Kidney (tissue), 14 donors: Measurements from ENCODE around the gene RMDN2. TPM values are rescaled to one million over a fixed set of nuclear protein-coding genes. Genes with fewer than 3 reads are reported as not detected.

Experiments used
- DNase-seq, 5 donors: peaks; one replicate each; pipeline ENCODE4 v3.0.0-alpha.2; 2013 to 2020
- FAIRE-seq: peaks from 2 replicates; lab custom pipeline; 2012; peaks lifted over from hg19 to GRCh38; lab: Jason Lieb, UNC
- H3K27ac ChIP-seq, 2 donors: one replicate each; pipeline ENCODE4 v1.7.0; 2013; ENCODE audit warnings: low read depth in 2 of 2, low read length in 2 of 2, inconsistent platforms in 1 of 2
- H3K27me3 ChIP-seq: one replicate; pipeline ENCODE4 v1.7.1; 2013; ENCODE audit warnings: low read length, inconsistent platforms; ENCODE audit not compliant: control insufficient read depth, insufficient read depth
- H3K36me3 ChIP-seq, 3 donors: one replicate each; pipeline versions ENCODE4 v1.7.0 to v1.7.1; 2013; ENCODE audit warnings: low read length in 3 of 3, control low read depth in 1 of 3, inconsistent platforms in 1 of 3; ENCODE audit not compliant: insufficient read depth in 3 of 3, control insufficient read depth in 2 of 3
- H3K4me1 ChIP-seq, 3 donors: one replicate each; pipeline versions ENCODE4 v1.7.0 to v1.7.1; 2013; ENCODE audit warnings: low read length in 3 of 3, inconsistent platforms in 1 of 3, low read depth in 1 of 3; ENCODE audit not compliant: control insufficient read depth in 2 of 3, insufficient read depth in 2 of 3
- H3K4me3 ChIP-seq, 3 donors: one replicate each; pipeline versions ENCODE4 v1.7.0 to v1.8.1; 2013; ENCODE audit warnings: low read length in 3 of 3, control low read depth in 1 of 3, inconsistent platforms in 1 of 3
- H3K9ac ChIP-seq, 3 donors: one replicate each; pipeline versions ENCODE4 v1.7.0 to v1.7.1; 2013; ENCODE audit warnings: low read length in 3 of 3, control low read depth in 1 of 3, inconsistent platforms in 1 of 3
- H3K9me3 ChIP-seq, 3 donors: one replicate each; pipeline versions ENCODE4 v1.7.0 to v1.7.1; 2013; ENCODE audit warnings: low read length in 3 of 3, control low read depth in 1 of 3, inconsistent platforms in 1 of 3; ENCODE audit not compliant: control insufficient read depth in 2 of 3, insufficient read depth in 1 of 3
- intact Hi-C: fragments of 100-400 bp; cut with DNase I; formaldehyde crosslinking; loops from one replicate; pipeline ENCODE4 v1.11.1; 2022
- polyA plus RNA-seq: library from polyadenylated mRNA; stranded (reverse); fragments of 350-450 nt; fragmentation: Illumina TruSeq; extraction: RNeasy Lipid Tissue Mini Kit (QIAGEN cat#74804); gene quantifications from one replicate; pipeline ENCODE4 v1.2.3, GENCODE V29; 2014; ENCODE audit warnings: low read depth, low replicate concordance; ENCODE audit not compliant: insufficient read depth
- total RNA-seq: library from RNA; stranded (reverse); fragmentation: NEBNext Ultra II Directional; extraction: Animal tissue kit (Norgen Biotek cat#: 25700); gene quantifications from one replicate; pipeline ENCODE4 v1.2.1, GENCODE V29; 2021
- TF ChIP-seq, protein P1 (sequence below): IDR thresholded peaks from 3 replicates; pipeline ENCODE4 v1.5.1; 2012; ENCODE audit warnings: mild to moderate bottlenecking, moderate library complexity, borderline replicate concordance; ENCODE audit not compliant: insufficient read depth; ENCODE audit errors: extremely low read depth
- donor health status: control.
- donor health status: control.
- donor health status: control.
- donor health status: control.
- donor health status: control.
- donor health status: DM: yes; HTN: yes; CAD: no.
- donor health status: Normal renal cell carcinoma (clear cell type).

RMDN2 gene
- total and polyA plus RNA-seq, 2 donors from 2014 or later = 7.9 to 10.5 TPM

DNA sequence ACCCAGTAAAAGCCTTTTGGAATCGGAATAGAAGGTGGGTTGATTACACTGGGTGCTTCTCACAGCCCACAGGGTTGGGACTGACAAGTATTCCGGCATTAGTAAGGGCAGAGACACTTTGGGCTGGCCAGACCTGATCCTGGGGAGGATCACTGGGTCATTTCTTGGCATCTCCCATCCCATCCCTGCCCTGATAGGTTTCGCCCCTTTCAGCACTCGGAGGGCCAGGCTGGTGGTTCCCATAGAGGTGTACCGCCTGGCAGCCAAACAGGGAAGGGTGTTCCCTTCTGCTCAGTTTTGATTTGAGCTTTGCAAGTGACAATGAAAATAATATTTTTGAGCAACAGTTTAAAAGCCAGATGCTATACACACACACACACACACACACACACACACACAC, 113.6 kb downstream of the RMDN2 start:
- Histone ChIP-seq H3K27me3 (peaks cover 2% of the 10 kb centered on the region), H3K4me1 (peaks cover 0 to 2% (median 0%) of the 10 kb centered on the region in 3 donors), H3K9ac (no peak overlapping the region), H3K27ac (peak overlapping the region in 1 of 2 donors; percentile 32), H3K9me3 (no peaks in the 10 kb centered on the region), H3K4me3 (peak overlapping the region in 2 of 3 donors; percentile 54 to 57), H3K36me3 (no peaks in the 10 kb centered on the region)
- TF ChIP-seq, protein P1, sequence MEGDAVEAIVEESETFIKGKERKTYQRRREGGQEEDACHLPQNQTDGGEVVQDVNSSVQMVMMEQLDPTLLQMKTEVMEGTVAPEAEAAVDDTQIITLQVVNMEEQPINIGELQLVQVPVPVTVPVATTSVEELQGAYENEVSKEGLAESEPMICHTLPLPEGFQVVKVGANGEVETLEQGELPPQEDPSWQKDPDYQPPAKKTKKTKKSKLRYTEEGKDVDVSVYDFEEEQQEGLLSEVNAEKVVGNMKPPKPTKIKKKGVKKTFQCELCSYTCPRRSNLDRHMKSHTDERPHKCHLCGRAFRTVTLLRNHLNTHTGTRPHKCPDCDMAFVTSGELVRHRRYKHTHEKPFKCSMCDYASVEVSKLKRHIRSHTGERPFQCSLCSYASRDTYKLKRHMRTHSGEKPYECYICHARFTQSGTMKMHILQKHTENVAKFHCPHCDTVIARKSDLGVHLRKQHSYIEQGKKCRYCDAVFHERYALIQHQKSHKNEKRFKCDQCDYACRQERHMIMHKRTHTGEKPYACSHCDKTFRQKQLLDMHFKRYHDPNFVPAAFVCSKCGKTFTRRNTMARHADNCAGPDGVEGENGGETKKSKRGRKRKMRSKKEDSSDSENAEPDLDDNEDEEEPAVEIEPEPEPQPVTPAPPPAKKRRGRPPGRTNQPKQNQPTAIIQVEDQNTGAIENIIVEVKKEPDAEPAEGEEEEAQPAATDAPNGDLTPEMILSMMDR = no peak
- intact Hi-C loops = no loop called here
- DNase-seq (no peak), FAIRE-seq (no peak)

DNA sequence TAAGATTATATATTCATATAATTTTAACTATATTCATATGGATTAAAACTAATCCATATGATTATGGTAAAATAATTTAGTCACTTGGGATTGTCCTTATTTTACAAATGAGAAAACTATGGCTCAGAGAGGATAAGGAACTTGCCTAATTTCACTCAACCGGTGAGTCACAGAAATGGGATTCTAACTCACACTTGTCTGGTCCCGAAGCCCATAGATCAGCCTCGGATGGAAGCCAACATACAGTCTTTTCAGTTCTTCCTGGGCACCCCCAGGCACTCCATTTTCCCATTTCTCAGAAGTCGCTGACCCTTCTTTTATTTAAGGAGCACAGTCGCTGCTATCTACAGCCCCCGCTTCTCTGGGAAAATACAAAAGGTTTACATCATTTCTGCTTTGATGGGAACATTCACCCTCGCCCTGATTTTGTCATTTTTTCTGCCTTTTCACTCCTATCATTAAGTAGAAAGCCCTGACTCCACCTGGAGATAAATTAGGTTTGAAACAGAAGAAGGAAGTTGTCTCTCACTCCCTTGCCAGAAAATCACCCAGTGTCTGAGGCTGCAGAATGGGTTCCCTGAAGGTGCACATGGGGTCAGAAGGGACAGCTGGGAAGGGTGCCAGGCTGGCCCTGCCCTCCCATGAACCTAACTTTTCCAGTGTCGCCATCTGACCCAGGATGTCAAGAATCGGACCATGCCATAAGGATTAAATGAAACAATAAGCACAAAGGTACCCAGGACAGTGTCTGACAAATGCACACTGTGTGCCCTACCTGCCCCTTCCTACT, 114.2 kb downstream of the RMDN2 start:
- DNase-seq (no peak), FAIRE-seq (no peak)
- peaks cover 0 to 2% (median 0%) of the 10 kb centered on the region in 3 donors for H3K4me1 ChIP-seq
- peaks cover 2% of the 10 kb centered on the region for H3K27me3 ChIP-seq
- H3K27ac ChIP-seq = no peak overlapping the region
- H3K4me3 ChIP-seq = no peak overlapping the region
- intact Hi-C loops = no loop called here
- H3K36me3 ChIP-seq = no peaks in the 10 kb centered on the region
- no peak overlapping the region for H3K9ac ChIP-seq
- H3K9me3 ChIP-seq = no peaks in the 10 kb centered on the region
- TF ChIP-seq, protein P1 = no peak

DNA sequence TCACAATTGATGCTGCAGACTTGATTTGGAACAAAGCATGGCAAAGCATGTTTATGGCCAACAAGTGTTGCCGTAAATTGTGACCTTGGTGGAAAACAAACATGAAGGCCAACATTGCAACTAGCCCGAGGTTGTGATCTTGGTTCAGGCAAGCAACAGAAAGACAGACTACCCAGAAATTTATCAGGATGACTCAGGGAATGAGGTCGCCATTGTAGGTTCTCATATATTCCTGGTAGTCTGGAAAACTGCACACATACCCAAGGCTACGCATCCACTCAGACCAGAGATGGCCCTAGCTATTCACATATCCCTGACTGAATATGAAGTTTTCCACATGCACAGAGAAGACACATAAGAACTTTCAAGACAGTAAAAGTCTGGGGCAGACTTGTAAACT, 120.7 kb downstream of the RMDN2 start:
- FAIRE-seq (no peak), DNase-seq (no peak)
- TF ChIP-seq, protein P1 = no peak
- intact Hi-C loops = no loop called here
- no peak overlapping the region for H3K9ac ChIP-seq
- H3K4me3 ChIP-seq = no peak overlapping the region
- H3K27ac ChIP-seq = no peak overlapping the region
- H3K27me3 ChIP-seq = no peaks in the 10 kb centered on the region
- H3K36me3 ChIP-seq = no peaks in the 10 kb centered on the region
- no peaks in the 10 kb centered on the region for H3K4me1 ChIP-seq
- no peaks in the 10 kb centered on the region for H3K9me3 ChIP-seq
